PC-3 (cell line): ENCODE measurements around the gene METTL27.

ENCODE experiments used
- CTCF ChIP-seq: fragments of 300-600 bp; sonication (generic); conservative IDR thresholded peaks from 2 replicates; pipeline ENCODE4 v1.5.1; 2017; ENCODE audit warnings: antibody characterized with exemption, low read depth, mild to moderate bottlenecking, low read length
- EZH2 ChIP-seq: fragments of 300-600 bp; sonication (generic); IDR thresholded peaks from one replicate; pipeline ENCODE4 v1.6.1; 2017; ENCODE audit warnings: antibody characterized with exemption, mild to moderate bottlenecking, low read length; ENCODE audit not compliant: unreplicated experiment
- EZH2phosphoT487 ChIP-seq: fragments of 300-600 bp; sonication (generic); IDR thresholded peaks from 2 replicates; pipeline ENCODE4 v1.6.1; 2018; ENCODE audit warnings: mild to moderate bottlenecking, antibody characterized with exemption, low read length, borderline replicate concordance

GRCh38 chr7:73891178-73891885 lies 49.0 kb upstream of the METTL27 start:
- peak; percentile 21; the same call in 1 of the 2 replicates for TF ChIP-seq CTCF
- TF ChIP-seq EZH2phosphoT487: no peak
- TF ChIP-seq EZH2: no peak
